G401.6 (cell line): ENCODE results near the gene UPK1A.

Source experiments
- FAIRE-seq: peaks from 2 replicates; lab custom pipeline; 2012; peaks lifted over from hg19 to GRCh38; lab: Jason Lieb, UNC

The UPK1A gene

GRCh38 chr19:35693422-35693821, 27.1 kb downstream of the UPK1A start:
- no peak for FAIRE-seq

GRCh38 chr19:35693835-35694599, 27.7 kb downstream of the UPK1A start:
- peak; percentile 83 for FAIRE-seq

GRCh38 chr19:35695895-35696422, 29.6 kb downstream of the UPK1A start:
- no peak for FAIRE-seq

- FAIRE-seq: no peak
Measured at GRCh38 chr19:35696835-35697234, 30.5 kb downstream of the UPK1A start.

GRCh38 chr19:35702223-35703012, 36.1 kb downstream of the UPK1A start:
- peak; percentile 97 for FAIRE-seq

- no peak for FAIRE-seq
Measured at GRCh38 chr19:35703343-35703742, 37.0 kb downstream of the UPK1A start.

- FAIRE-seq: no peak
Measured at GRCh38 chr19:35704218-35704617, 37.9 kb downstream of the UPK1A start, which contains the start of gene ZBTB32. ZBTB32 (plus strand) TSS chr19:35704558; CDS start chr19:35714627, 10,069 bp downstream.

- no peak for FAIRE-seq
Measured at GRCh38 chr19:35708391-35708790, 42.1 kb downstream of the UPK1A start.

- FAIRE-seq: no peak
Measured at GRCh38 chr19:35710784-35711723, 44.7 kb downstream of the UPK1A start.

- FAIRE-seq: no peak
Measured at GRCh38 chr19:35712567-35713505, 46.5 kb downstream of the UPK1A start.

GRCh38 chr19:35713506-35713850, 47.2 kb downstream of the UPK1A start:
- FAIRE-seq: no peak

- FAIRE-seq: no peak
Measured at GRCh38 chr19:35713904-35714495, 47.7 kb downstream of the UPK1A start.

GRCh38 chr19:35714601-35715354, 48.5 kb downstream of the UPK1A start:
- FAIRE-seq: no peak

GRCh38 chr19:35715355-35715809, 49.1 kb downstream of the UPK1A start:
- no peak for FAIRE-seq

GRCh38 chr19:35715981-35716800, 49.9 kb downstream of the UPK1A start:
- no peak for FAIRE-seq

GRCh38 chr19:35716801-35717664, 50.7 kb downstream of the UPK1A start:
- FAIRE-seq: peak; percentile 92

GRCh38 chr19:35717665-35718344, 51.5 kb downstream of the UPK1A start, which contains the start of gene KMT2B:
KMT2B (plus strand) TSS chr19:35718003; CDS start chr19:35718019, 16 bp downstream.
- FAIRE-seq: no peak
